Pons (tissue), 1 donor: ENCODE data around the gene IGF2BP3.

Experiments
- DNase-seq: peaks from one replicate; pipeline ENCODE4 v3.0.0-alpha.2; 2016; ENCODE audit warnings: low spot score

IGF2BP3 gene

GRCh38 chr7:23373151-23374004 is 96.9 kb downstream of the IGF2BP3 start:
- DNase-seq = no peak

DNA sequence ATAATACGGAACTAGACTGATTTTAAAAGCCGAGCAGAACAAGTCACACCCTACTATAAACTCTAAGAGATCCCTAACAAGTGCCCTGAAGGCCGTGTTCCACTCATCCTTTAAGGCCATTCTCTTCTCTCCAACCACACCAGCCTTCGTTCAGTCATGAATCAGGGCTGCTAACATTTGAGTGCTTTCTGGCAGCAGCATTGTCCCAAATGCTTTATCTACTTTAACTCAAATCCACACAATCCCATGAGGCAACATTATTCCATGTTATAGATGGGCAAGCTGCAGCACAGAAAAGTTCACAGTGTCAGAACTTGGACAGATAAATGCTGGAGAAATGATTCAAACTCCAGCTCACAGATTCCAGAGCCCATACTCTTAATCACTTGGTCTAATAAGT is 97.7 kb downstream of the IGF2BP3 start:
- no peak for DNase-seq

DNA sequence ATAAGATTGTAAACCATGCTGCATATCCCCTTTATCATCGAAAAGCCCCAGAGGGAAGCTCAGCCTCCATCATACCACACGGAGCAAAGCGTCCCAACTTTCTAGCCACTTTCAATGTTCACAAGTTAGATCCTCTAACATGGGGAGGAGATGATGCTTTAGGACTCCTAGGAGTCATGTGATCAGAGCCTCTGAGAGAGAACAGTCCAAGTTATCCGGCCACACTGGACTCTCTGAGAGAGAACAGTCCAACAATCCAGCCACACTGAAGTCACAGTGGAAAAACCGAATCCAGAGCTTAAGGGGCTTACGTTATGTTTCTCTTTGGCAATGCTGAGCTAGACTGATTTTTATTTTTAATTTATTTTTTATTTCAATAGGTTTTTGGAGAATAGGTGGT is 98.6 kb downstream of the IGF2BP3 start:
- no peak for DNase-seq

DNA sequence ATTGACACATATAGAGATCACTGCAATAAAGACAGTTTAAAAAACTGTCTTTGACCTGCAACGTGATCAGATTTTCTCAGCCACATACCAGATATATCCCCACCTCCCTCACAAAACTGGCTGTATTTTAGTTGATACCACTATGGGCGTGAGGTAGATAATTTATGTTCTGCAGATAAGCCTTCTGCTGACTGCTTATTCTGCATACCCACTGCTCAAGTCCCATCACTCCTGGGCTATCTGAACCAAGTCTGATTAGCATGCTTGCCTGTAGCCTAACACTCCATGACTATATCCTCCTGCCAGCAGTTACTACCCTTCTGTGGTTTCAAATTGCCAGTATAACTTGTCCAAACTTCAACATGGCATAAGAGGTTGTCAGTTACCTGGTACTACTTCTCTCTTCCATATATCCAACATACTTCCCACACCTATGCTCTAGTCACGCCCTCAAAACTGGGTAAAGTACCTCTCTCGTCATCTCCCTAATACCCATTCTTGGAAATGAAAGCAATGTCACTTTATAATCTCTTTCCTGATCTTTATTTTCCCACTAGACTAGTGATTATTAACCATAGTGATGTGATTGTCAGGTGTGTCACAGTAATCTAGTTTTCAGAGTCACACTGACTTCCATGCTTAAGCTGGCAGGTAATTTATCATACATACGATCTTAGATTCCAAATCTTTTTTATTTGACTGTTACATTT is 100.4 kb downstream of the IGF2BP3 start:
- no peak for DNase-seq

GRCh38 chr7:23369100-23369499 is 101.2 kb downstream of the IGF2BP3 start:
- DNase-seq = no peak

DNA sequence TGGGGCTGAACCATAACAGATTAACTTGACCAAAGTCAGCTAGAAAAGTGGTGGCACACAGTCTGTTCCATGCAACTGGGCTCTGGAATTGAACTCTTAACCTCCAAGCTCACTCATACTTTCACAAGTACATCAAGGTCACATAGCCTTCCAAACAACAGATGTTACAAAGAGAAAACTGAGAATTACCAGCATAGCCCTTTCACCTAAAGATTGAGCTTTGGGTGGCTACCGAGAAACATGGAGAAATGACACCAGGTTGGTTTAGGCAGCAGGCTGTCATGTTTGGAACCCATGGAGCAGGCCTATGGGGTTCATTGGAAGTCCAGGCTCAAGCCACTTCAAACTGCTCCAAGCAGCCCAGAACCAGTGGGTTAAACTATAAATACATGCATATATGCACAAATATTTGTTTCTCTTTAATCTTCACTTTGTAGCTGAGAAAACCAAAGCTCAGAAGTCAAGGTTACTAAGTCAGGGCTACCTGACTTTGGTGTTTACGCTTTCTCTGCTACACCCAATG is 112.1 kb downstream of the IGF2BP3 start:
- DNase-seq = no peak

- DNase-seq = no peak
These were observed 112.8 kb downstream of the IGF2BP3 start for GRCh38 chr7:23357190-23358093.

- no peak for DNase-seq
These were observed 113.6 kb downstream of the IGF2BP3 start for GRCh38 chr7:23356726-23357125.

DNA sequence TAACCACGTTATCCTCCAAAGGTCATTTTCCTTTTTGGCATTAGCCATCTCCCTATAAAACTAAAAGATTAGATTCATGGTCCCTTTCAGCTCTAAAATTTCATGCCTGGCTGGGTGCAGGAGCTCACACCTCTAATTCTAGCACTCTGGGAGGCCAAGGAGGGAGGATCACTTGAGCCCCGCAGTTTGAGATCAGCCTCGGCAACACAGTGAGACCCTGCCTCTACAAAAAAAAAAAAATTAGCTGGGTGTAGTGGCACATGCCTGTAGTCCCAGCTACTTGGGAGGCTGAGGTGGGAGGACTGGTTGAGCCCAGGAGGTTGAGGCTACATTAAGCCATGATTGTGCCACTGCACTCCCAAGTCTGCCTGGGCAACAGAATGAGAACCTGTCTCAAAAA is 114.1 kb downstream of the IGF2BP3 start:
- DNase-seq = no peak

- no peak for DNase-seq
These were observed 117.1 kb downstream of the IGF2BP3 start for GRCh38 chr7:23353172-23353571.

DNA sequence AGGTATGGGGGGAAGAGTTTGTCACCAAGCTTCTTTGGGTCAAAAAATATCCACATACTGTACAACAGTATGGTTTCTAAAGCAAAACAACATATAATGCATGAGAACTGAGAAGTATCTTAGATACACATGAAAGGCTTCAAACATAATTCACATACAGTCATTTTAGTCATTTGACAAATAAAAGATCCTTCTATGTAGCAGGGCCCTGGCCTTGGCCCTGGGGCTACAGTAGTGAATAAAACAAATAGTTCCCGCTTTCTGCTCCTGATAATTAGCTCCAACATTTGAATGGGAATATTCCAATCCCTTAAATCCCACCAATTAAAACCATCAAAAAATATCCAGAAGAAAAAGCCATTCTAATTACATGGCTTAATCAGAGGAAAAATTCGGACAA is 119.8 kb downstream of the IGF2BP3 start:
- DNase-seq = no peak

DNA sequence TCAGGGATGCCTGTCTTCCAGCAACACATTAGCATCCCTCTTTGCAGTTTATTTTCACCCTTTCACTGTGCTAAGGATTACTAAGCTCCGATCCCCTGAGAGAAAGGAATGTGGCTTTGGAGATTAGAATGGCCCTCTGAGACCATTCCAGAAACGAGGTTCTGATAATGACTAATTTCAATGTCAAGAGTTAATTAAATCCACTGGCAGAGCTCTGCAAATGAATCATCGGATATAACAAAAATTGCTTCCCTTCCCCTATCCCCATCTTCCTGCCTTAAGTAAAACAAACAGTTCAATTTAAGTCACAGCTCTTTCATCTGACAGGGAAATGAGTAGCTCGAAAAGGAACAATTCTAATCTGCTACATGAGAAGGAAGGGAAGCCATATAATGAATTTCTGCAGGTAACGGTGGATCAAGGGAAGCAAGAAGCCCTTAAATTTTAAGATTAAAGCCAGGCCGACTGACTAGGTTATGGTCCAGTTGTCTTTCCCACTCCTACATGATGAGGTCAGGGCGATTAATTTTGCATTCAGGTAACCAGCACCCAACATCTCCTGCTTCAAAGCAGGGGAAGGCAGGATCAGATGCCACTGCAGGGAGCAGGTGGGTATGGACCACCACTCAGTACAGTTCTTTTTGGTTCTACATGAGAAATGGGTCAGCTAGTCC is 120.7 kb downstream of the IGF2BP3 start:
- DNase-seq = no peak

GRCh38 chr7:23347682-23348180 is 122.6 kb downstream of the IGF2BP3 start:
- DNase-seq = peak; percentile 22

DNA sequence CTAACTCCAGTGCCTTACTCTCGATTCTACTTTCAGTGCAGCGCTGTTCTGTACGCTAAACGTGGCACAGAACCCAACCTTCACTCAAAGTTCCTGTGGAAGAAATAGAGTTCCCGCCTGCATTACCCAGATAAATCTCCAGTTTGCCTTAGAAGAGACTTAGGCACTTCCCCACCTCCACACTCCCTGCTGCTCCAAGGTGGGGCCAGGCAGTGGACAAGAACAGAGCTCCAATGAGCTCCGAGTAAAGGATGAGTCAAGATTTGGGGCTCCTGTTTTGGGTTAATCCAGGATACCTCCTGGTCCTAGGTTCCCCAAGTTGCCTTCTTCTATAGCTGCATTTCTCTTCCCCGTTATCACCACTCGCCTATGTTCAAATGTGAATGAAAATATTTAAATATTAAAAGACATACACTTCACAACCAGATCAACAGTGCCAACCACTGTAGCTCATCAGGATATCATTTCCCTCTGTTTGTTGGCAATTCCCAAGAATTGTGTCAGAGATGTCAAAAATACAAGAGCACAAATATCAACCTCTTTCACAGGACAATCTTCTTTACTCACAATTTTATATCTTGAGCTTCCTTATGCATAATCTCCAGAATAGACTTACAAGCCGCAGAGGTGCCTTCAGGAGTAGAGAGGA is 123.1 kb downstream of the IGF2BP3 start:
- no peak for DNase-seq

- no peak for DNase-seq
These were observed 124.0 kb downstream of the IGF2BP3 start for GRCh38 chr7:23346316-23346715.

- no peak for DNase-seq
These were observed 124.7 kb downstream of the IGF2BP3 start for GRCh38 chr7:23345601-23346000.

- DNase-seq = no peak
These were observed 126.3 kb downstream of the IGF2BP3 start for GRCh38 chr7:23343806-23344475.

GRCh38 chr7:23343102-23343501 is 127.2 kb downstream of the IGF2BP3 start:
- DNase-seq = no peak

GRCh38 chr7:23341846-23342598 is 128.3 kb downstream of the IGF2BP3 start:
- DNase-seq = no peak

- no peak for DNase-seq
These were observed 131.4 kb downstream of the IGF2BP3 start for GRCh38 chr7:23338863-23339262.
